ENCODE measurements around the gene BACH2.

Gene BACH2

GRCh38 chr6:90222724-90223198 lies 73.9 kb downstream of the BACH2 start:
- Histone ChIP-seq H2AFZ (no peak overlapping the region), H3K4me3 (ENCODE audit: low read depth, low read length) (no peak overlapping the region), H3K4me2 (ENCODE audit: low read length) (no peak overlapping the region), H3K27me3 (ENCODE audit: control insufficient read depth, insufficient read depth, low read length) (no peaks in the 10 kb centered on the region), H3K36me3 (ENCODE audit: control insufficient read depth, insufficient read depth, low read length) (no peaks in the 10 kb centered on the region), H3K79me2 (no peaks in the 10 kb centered on the region), H3K9me3 (ENCODE audit: control insufficient read depth, low read length) (no peaks in the 10 kb centered on the region), H3K4me1 (peaks cover 23% of the 10 kb centered on the region), H3K9ac (no peak overlapping the region), H3K27ac (no peak overlapping the region)
- no peak for TF ChIP-seq CTCF (IDR thresholded peaks at IDR 0.05)

- no peak overlapping the region for H3K9ac ChIP-seq
- no peak overlapping the region for H3K4me3 ChIP-seq (ENCODE audit: low read depth, low read length)
- TF ChIP-seq CTCF (IDR thresholded peaks at IDR 0.05) = no peak
- H3K4me2 ChIP-seq (ENCODE audit: low read length) = no peak overlapping the region
- no peaks in the 10 kb centered on the region for H3K36me3 ChIP-seq (ENCODE audit: control insufficient read depth, insufficient read depth, low read length)
- H3K4me1 ChIP-seq = peaks cover 30% of the 10 kb centered on the region
- H3K79me2 ChIP-seq = no peaks in the 10 kb centered on the region
- H2AFZ ChIP-seq = no peak overlapping the region
- no peaks in the 10 kb centered on the region for H3K9me3 ChIP-seq (ENCODE audit: control insufficient read depth, low read length)
- H3K27me3 ChIP-seq (ENCODE audit: control insufficient read depth, insufficient read depth, low read length) = no peaks in the 10 kb centered on the region
- H3K27ac ChIP-seq = no peak overlapping the region
These were observed 74.6 kb downstream of the BACH2 start for GRCh38 chr6:90222008-90222407.

GRCh38 chr6:90221403-90221802 lies 75.2 kb downstream of the BACH2 start:
- H3K9me3 ChIP-seq (ENCODE audit: control insufficient read depth, low read length) = no peaks in the 10 kb centered on the region

GRCh38 chr6:90220273-90220672 lies 76.4 kb downstream of the BACH2 start:
- Histone ChIP-seq H3K79me2 (no peaks in the 10 kb centered on the region), H3K9me3 (ENCODE audit: control insufficient read depth, low read length) (no peaks in the 10 kb centered on the region), H3K4me1 (peaks cover 38% of the 10 kb centered on the region), H2AFZ (no peak overlapping the region), H3K4me2 (ENCODE audit: low read length) (peak overlapping the region; percentile 28), H3K4me3 (ENCODE audit: low read depth, low read length) (no peak overlapping the region), H3K36me3 (ENCODE audit: control insufficient read depth, insufficient read depth, low read length) (no peaks in the 10 kb centered on the region), H3K27me3 (ENCODE audit: control insufficient read depth, insufficient read depth, low read length) (no peaks in the 10 kb centered on the region), H3K9ac (no peak overlapping the region), H3K27ac (peak overlapping the region; percentile 93)
- TF ChIP-seq CTCF (IDR thresholded peaks at IDR 0.05) = no peak

More at GRCh38 chr6:90221403-90221802, 75.2 kb downstream of the BACH2 start:
- Histone ChIP-seq H3K4me1 (peaks cover 36% of the 10 kb centered on the region), H3K27me3 (ENCODE audit: control insufficient read depth, insufficient read depth, low read length) (no peaks in the 10 kb centered on the region), H2AFZ (no peak overlapping the region), H3K4me2 (ENCODE audit: low read length) (no peak overlapping the region), H3K36me3 (ENCODE audit: control insufficient read depth, insufficient read depth, low read length) (no peaks in the 10 kb centered on the region), H3K4me3 (ENCODE audit: low read depth, low read length) (no peak overlapping the region), H3K27ac (no peak overlapping the region), H3K79me2 (no peaks in the 10 kb centered on the region), H3K9ac (no peak overlapping the region)
- TF ChIP-seq CTCF (IDR thresholded peaks at IDR 0.05) = no peak

GRCh38 chr6:90219209-90219985 lies 77.2 kb downstream of the BACH2 start:
- peak overlapping the region; percentile 93 for H3K27ac ChIP-seq
- peak overlapping the region; percentile 64 for H2AFZ ChIP-seq
- no peak for TF ChIP-seq CTCF (IDR thresholded peaks at IDR 0.05)
- no peaks in the 10 kb centered on the region for H3K36me3 ChIP-seq (ENCODE audit: control insufficient read depth, insufficient read depth, low read length)
- H3K9me3 ChIP-seq (ENCODE audit: control insufficient read depth, low read length) = no peaks in the 10 kb centered on the region
- peak overlapping the region; percentile 70 for H3K4me2 ChIP-seq (ENCODE audit: low read length)
- H3K79me2 ChIP-seq = no peaks in the 10 kb centered on the region
- no peaks in the 10 kb centered on the region for H3K27me3 ChIP-seq (ENCODE audit: control insufficient read depth, insufficient read depth, low read length)
- no peak overlapping the region for H3K9ac ChIP-seq
- H3K4me3 ChIP-seq (ENCODE audit: low read depth, low read length) = no peak overlapping the region
- peaks cover 38% of the 10 kb centered on the region for H3K4me1 ChIP-seq

All from parathyroid adenoma (tissue), 2 donors.